ENCODE measurements around the gene COMMD7. TPM values are rescaled to one million over a fixed set of nuclear protein-coding genes. Genes with fewer than 3 reads are reported as not detected.
A peak's percentile ranks its signal among the peaks of the same experiment; 100 is the strongest.

COMMD7 gene
- 48.4 TPM for total RNA-seq
- long read RNA-seq, transcript COMMD7-201 (9 exons, 1,900 nt): major isoform, 95 of 115 reads
- long read RNA-seq, transcript COMMD7-202 (9 exons, 1,343 nt): minor isoform, 14 of 115 reads
- long read RNA-seq, partial matches to known transcripts: 5 of 115 reads
- long read RNA-seq, other reads (novel, unspliced or antisense): 1 of 115 reads

- DNase-seq (peak; percentile 80), ATAC-seq (peak; percentile 88)
- intact Hi-C loops (cut with micrococcal nuclease): no loop called here
Measured at GRCh38 chr20:32743237-32744112, at the start of gene COMMD7. TSS of gene COMMD7 (minus strand) at chr20:32743467. CDS start at chr20:32743391, 76 bp downstream.

DNA sequence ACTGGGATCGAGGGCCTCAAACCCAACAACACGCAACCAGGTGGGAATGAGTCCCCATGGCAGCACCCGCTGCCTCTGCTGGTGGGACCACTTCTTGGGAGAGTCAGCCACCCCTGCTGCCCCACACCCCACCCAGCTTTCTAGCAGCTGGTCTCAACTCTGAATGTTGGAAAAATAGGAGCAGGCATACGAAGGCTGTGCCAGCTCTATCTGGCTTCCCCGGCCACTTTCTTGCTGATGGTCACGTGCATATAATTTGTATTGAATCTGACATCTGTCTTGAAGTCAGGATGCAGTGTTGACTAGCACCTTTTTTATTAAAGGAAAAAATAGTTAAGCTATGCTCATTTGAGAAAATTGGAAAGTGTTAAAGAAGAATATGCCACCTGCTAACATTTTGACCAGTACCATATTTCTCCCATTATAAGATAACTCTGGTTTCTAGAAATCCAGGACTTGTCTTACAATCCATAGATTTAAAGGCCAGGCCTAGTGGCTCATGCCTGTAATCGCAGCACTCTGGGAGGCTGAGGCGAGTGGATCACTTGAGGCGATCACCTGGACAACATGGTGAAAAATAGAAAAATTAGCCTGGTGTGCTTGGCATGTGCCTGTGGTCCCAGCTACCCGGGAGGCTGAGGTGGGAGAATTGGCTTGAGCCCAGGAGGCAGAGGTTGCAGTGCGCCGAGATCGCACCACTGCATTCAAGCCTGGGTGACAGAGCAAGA is 49.6 kb upstream of the COMMD7 start:
- DNase-seq (no peak), ATAC-seq (no peak)
- intact Hi-C loops (cut with micrococcal nuclease): no loop called here

- intact Hi-C loops (cut with micrococcal nuclease): no loop called here
- DNase-seq: no peak
- peak; percentile 70 for ATAC-seq
Measured at GRCh38 chr20:32792316-32792715, 49.0 kb upstream of the COMMD7 start.

- intact Hi-C loops (cut with micrococcal nuclease): no loop called here
- DNase-seq (no peak), ATAC-seq (no peak)
Measured at GRCh38 chr20:32790751-32791057, 47.4 kb upstream of the COMMD7 start.

- intact Hi-C loops (cut with micrococcal nuclease): no loop called here
- ATAC-seq (peak; percentile 92), DNase-seq (peak; percentile 82)
Measured at GRCh38 chr20:32789896-32790750, 46.9 kb upstream of the COMMD7 start.

GRCh38 chr20:32787168-32787567 is 43.9 kb upstream of the COMMD7 start:
- DNase-seq: no peak
- intact Hi-C loops (cut with micrococcal nuclease): no loop called here
- ATAC-seq: no peak

- intact Hi-C loops (cut with micrococcal nuclease): no loop called here
- no peak for DNase-seq
- no peak for ATAC-seq
Measured at GRCh38 chr20:32786059-32786760, 42.9 kb upstream of the COMMD7 start.

GRCh38 chr20:32784369-32785080 is 41.3 kb upstream of the COMMD7 start:
- DNase-seq: no peak
- intact Hi-C loops (cut with micrococcal nuclease): no loop called here
- ATAC-seq: no peak

DNA sequence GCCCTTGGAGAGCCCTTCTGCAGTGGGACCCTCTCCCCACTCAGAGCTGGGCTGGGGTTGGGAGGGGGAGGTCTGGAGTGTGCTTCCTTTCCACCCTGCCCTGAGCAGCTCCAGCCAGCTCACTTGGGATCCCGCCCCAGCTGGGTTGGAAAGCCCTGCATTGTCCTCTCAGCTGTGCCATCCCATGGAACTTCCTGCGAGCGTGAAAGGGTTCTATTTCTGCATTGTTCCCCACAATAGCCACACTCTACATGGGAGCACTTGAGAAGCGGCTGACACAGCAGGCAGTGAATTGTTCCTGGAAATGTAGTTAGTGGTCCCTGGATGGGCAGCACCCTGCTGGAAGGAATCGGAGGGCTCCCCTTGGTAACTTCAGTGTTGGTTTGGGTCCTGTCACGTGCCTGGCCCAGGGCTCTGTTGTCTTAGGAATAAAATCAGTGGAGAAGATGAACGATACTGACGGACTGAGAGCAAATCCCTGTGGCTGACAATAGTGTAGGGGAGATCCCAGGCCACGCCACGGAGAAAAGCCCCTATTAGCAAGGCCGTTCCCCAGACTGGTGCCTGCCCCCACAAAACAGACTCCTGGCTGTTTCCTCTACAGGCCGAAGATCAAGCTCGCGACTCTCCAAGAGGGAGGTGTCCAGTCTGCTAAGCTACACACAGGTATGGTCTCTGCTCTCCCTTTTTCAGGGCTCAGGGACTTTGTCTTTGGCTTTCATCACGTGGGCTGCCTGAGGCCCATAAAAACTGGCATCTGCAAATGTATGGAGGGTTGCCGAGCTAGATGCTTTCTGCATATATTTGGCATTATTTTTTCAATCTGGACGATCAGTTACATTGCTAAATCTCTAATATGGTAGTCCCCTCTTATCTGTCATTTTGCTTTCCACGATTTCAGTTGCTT is 37.7 kb upstream of the COMMD7 start:
- ATAC-seq (no peak), DNase-seq (no peak)
- intact Hi-C loops (cut with micrococcal nuclease): no loop called here

DNA sequence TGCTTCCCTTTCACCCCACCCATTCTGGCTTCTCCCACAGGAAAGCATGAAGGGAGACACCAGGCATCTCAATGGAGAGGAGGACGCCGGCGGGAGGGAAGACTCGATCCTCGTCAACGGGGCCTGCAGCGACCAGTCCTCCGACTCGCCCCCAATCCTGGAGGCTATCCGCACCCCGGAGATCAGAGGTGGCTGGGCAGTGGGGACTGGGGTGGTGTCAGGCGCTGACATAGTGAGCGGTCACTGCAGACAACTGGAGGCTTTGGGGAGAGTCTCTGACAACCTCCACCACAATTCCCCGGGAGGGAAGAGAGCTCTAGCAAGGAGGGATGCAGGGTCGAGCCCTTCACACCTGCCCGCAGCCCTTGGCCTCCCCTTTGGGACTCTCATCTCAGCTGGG is 37.0 kb upstream of the COMMD7 start:
- intact Hi-C loops (cut with micrococcal nuclease): no loop called here
- DNase-seq: no peak
- no peak for ATAC-seq

DNA sequence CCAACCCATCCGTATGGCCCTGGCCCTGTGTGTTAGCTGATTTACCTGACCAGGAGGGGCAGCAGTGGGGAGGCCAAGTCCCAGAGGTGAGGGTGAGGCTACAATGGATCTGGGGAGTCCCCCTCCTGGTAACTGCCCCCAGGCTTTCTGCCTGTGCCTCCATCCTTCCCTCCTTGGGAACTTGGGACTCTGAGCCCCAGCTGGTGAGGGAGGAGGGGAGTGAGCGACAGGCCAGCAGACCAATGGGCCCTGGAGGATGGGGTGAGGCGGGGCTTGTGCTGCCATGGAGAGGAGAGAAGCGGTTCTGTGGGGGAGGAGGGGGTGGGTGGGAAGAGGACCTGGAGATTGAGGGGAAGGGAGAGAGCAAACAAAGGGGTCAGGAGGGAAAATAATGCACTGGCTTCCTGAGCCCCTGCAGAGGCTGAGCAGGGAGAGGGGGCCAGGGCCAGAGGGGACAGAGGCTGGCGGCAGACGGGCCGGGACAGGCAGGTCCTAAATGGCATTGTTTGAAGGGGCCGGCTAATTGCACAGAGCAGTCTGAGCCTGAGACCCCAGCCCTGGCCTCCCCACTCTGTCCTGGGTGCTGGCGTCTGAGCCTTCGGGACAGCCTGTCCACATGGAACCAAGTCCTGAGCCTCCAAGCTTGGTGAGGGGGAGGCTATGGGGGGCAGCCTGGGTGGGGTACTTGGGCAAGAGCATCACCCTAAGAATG is 36.4 kb upstream of the COMMD7 start:
- intact Hi-C loops (cut with micrococcal nuclease): loop anchor here (5.0 kb wide), 1 partner anchor 107 kb away; the partner anchor contains the start of gene C20orf203
- ATAC-seq: no peak
- DNase-seq: no peak

DNA sequence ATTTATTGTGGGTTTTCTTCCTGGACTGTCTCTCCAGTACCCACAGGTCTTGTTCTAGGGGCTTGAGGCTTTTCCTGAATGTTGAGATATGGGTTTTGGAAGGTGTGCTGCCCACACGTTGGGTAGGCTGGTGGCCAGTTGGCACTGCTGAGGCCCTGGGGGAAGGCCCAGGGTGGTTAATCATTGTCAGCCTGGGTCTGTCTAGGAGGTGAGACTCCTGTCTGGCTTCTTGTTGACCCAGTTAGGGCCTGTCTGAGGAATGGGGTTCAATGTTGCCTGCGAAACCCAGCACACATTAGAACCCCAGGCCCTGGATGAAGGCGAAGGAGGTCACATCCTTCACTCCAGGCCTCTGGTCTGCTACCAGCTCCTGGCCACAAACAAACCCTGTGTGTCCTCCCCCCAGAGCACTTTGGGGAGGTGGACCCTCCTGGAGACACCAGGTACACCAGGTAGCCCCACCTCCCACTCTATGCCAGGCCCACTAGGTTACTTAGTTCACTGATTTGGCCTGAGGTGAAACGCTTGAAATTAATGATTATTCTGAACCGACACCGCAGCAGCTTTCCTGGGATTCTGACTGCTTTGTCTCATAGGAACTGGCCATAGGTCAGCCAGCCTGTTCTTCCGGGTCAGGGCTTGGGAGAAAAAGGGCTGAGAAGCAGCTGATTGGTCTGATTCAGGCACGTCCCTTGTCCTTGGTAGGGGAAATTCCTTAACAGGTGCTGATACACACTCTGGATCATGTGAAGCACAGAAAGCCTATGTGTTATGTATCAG is 34.1 kb upstream of the COMMD7 start:
- intact Hi-C loops (cut with micrococcal nuclease): loop anchor here (5.0 kb wide), 1 partner anchor 105 kb away; the partner anchor contains the start of gene C20orf203
- peak; percentile 39 for ATAC-seq
- no peak for DNase-seq

DNA sequence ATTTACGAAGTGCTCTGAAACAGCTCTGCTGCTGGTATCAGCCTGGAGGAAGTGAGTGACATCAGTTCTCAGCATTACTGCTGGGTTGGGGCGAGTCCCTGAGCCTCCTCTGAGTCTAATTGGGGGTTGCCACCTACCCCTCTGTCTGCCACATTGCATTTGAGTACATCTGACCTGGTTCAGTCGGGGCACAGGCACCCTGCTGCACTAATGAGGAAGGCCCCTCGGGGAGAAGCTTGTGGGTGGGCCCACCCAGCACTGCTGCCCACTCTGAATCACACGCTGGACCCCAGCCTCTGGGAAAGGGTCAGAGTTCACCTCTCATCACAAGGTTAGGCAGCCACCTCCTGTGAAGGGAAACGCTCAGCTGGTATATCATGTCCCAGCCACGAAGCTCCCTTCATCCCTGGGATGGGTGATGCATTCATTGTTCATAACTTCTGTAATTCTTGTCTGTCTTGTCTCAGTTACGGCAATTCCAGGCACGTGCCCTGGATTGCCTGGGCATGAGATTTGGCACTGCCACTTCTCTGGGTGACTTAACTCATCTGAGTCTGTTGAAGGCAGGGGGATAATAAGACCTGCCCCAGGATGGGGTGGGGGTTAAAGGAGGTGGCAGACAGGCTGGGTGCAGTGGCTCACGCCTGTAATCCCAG is 32.2 kb upstream of the COMMD7 start:
- DNase-seq (no peak), ATAC-seq (no peak)
- intact Hi-C loops (cut with micrococcal nuclease): loop anchor here (5.0 kb wide), 1 partner anchor 103 kb away; the partner anchor contains the start of gene C20orf203

GRCh38 chr20:32773855-32774254 is 30.6 kb upstream of the COMMD7 start:
- ATAC-seq: no peak
- DNase-seq: no peak
- intact Hi-C loops (cut with micrococcal nuclease): no loop called here

- intact Hi-C loops (cut with micrococcal nuclease): no loop called here
- ATAC-seq: no peak
- no peak for DNase-seq
Measured at GRCh38 chr20:32773223-32773622, 30.0 kb upstream of the COMMD7 start.
